NCI-H2107 treated with DMSO at 0.1 percent for 48 hours (cell line): ENCODE measurements around the gene B3GNT9.

Experiments
- DNase-seq: peaks from one replicate; lab custom pipeline; 2025; ENCODE audit not compliant: unreplicated experiment; lab: John Stamatoyannopoulos, UW

B3GNT9 gene

DNA sequence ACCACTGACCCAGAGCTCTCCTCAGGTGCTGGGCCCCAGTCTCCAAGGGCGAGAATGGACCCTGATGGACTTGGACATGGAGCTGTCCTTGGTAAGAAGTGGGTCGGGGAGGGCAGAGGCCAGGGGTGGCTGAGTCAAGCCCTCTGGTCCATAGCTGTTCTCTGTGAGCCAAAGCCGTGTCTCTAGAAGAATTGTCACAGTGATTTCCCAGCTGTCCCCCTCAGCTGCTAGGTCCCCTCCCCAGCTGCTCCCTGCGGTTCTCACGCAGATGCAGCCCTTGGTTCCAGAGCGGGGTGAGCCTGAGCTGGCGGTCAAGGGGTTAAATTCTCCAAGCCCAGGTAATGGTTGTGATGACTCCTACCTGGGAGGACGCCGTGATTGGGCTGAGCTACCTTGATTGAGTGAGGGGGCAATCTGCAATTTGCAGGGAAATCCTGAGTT is 18.2 kb upstream of the B3GNT9 start:
- no peak for DNase-seq

DNA sequence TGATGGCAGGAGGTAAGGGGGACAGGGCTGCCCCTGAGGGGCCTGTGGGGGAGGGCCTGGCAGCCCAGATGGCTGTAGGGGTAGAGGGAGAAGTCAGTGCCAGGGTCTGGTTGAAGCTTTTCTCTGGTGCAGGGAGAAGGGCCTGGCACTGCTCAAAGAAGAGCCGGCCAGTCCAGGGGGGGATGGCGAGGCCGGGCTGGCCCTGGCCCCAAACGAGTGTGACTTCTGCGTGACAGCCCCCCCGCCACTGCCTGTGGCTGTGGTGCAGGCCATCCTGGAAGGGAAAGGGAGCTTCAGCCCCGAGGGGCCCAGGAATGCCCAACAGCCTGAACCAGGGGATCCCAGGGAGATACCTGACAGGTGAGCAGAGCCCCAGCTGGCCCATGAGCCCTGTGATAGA is 16.8 kb upstream of the B3GNT9 start:
- no peak for DNase-seq

GRCh38 chr16:67166598-67167168 is 15.9 kb upstream of the B3GNT9 start:
- no peak for DNase-seq

DNA sequence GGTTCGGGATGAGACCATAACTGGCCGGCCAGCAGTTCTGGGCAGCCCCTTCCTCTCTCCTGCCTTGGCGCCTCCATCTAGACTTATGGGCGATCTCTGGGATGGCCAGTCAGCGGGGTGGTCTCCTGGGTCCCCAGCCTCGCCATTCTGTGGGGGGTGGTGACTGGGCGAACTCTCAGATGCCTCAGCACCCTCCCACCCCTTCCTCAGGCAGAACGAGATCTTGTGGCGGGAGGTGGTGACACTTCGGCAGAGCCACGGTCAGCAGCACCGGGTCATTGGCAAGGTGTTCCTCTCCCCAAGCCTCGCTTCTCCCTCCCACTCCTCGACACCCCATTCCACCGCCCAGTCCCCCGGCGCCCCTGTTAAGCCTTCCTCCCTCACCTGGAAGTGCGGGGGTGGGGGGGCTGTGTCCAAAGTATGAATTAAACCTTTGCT is 15.3 kb upstream of the B3GNT9 start:
- DNase-seq = no peak

- no peak for DNase-seq
Observed at GRCh38 chr16:67165121-67166078, 14.6 kb upstream of the B3GNT9 start.

DNA sequence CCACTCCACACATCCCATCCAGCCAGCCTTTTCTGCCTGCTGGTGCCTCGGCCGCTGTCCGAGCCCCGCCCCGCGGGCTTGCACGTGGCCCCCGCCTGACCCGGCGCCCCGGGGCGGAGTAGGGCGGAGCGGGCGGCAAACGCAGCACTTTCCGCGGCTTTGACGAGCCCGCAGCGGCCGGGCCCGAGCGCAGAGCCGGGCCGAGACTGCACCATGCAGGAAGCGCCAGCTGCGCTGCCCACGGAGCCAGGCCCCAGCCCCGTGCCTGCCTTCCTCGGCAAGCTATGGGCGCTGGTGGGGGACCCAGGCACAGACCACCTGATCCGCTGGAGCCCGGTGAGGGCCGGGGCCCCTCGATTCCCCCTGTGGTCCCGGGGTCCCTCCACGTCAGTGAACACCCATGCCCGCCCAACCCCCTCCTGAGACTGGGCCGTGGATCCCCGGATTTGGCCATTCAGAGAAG is 13.8 kb upstream of the B3GNT9 start, which contains the start of gene HSF4:
TSS of gene HSF4 (plus strand) at position 147 of the 463 bp plus-strand sequence. CDS start at position 214, 67 bp downstream.
- DNase-seq = no peak

DNA sequence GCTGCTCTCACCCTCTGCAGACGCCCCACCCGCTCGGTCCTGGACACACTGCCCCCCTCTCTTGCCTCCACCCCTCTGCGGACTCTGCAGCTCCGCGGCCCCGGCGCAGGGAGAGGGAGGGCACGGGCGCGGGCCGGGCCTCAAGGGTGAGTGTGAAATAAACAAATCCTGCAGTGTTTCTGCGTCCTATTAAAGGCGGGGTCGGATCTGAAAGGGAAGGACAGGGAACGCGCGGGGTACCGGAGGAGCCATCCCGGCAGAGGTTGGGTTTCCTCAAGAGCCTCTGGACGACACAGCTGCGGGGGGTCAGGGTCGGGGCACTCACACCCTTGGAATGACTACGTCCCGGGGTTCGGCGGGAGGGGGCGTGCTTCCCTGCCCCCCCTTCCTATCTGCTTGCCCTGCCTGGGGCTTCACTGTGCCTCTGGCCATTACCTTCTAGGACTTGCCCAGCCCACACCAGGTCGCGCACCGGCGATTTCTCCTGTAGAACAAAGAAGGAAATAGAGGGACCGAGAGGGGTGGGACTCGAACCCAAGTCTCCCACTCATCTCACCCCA is 13.3 kb upstream of the B3GNT9 start:
- DNase-seq = no peak

DNA sequence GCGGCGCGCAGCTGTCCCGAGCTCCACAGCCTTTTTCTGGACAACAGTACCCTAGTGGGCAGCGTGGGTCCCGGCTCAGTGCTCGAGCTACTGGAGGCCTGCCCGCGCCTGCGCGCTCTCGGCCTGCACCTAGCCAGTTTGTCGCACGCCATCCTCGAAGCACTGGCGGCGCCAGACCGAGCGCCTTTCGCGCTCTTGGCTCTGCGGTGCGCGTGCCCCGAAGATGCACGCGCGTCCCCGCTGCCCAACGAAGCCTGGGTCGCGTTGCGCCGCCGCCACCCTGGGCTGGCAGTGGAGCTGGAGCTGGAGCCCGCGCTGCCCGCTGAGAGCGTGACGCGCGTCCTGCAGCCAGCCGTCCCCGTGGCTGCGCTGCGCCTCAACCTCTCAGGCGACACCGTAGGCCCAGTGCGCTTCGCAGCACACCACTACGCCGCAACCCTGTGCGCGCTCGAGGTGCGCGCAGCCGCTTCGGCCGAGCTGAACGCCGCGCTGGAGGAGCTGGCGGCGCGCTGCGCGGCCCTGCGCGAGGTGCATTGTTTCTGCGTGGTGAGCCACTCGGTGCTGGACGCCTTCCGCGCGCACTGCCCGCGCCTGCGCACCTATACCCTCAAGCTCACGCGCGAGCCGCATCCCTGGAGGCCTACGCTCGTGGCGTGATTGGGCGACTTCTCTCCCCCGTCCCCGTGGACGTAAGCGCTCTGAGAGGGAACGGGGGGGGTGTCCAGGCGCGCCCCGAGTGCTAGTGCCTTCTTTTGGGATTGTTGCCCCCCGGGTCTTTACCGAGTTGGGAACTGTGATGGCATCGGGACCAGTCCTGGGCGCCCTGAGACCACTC is 12.6 kb upstream of the B3GNT9 start:
- DNase-seq = peak; percentile 34

DNA sequence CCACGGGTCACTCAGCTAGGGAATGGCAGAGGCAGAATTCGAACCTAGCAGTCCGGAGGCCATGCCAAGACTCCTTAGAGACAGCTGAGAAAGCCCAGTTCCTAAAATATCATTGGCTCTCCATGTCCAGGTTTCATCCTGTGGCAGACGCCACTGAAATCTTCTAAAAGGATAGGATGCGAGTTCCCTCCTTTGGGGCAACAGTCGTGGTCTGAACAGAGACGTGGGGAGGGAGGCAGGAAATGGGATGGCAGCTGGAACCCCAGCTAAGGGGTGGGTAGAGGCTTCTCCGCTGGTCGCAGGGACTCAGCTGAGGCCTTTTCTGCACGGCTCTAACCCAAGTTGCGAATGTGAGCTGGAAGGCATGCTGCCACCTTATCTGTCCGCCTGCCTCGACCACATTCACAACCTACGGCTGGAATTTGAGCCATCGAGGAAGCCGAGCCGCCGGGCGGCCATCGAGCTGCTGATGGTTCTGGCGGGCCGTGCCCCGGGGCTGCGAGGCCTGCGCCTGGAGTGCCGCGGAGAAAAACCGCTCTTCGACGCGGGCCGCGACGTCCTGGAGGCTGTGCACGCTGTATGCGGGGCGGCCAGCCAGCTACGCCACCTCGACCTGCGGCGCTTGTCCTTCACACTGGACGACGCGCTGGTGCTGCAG is 11.8 kb upstream of the B3GNT9 start:
- DNase-seq = no peak

GRCh38 chr16:67161595-67162058 is 10.8 kb upstream of the B3GNT9 start:
- DNase-seq = no peak

GRCh38 chr16:67158637-67159600 is 8.1 kb upstream of the B3GNT9 start:
- DNase-seq = no peak

- DNase-seq = no peak
Observed at GRCh38 chr16:67157892-67158635, 7.3 kb upstream of the B3GNT9 start.

GRCh38 chr16:67157106-67157748 is 6.4 kb upstream of the B3GNT9 start:
- no peak for DNase-seq

DNA sequence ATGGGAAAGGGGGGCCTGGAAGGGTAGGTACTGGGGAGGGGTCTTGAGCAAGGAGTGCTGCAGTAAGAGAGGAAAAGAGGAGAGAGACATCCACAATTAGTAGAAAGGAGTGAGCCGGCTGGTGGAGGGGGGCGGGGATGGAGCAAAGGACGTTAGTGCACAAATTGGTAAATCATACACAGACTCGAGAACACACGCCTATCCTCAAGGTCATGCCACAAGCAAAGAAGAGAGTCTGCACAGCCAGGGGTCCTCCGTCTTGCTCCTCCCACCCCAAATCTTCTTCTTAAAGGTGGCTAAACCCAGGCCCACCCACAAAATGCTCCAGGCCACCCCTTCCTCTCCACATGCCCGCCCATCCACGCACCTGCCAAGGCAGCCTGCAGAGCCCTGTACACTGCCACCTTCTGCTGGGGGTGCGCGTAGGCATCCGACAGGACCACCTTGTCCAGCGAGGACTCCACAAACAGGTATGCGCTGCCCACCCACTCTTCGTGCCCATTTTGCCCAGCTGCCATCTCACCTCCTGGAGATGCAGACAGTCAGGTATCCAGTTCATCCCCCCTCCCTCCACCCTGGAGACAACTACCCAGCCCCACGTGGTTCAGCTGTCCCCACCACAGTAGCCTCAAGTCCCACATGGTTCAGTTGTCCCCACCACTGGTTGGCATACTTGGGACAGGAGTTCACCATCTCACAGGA is 5.5 kb upstream of the B3GNT9 start:
- no peak for DNase-seq

DNA sequence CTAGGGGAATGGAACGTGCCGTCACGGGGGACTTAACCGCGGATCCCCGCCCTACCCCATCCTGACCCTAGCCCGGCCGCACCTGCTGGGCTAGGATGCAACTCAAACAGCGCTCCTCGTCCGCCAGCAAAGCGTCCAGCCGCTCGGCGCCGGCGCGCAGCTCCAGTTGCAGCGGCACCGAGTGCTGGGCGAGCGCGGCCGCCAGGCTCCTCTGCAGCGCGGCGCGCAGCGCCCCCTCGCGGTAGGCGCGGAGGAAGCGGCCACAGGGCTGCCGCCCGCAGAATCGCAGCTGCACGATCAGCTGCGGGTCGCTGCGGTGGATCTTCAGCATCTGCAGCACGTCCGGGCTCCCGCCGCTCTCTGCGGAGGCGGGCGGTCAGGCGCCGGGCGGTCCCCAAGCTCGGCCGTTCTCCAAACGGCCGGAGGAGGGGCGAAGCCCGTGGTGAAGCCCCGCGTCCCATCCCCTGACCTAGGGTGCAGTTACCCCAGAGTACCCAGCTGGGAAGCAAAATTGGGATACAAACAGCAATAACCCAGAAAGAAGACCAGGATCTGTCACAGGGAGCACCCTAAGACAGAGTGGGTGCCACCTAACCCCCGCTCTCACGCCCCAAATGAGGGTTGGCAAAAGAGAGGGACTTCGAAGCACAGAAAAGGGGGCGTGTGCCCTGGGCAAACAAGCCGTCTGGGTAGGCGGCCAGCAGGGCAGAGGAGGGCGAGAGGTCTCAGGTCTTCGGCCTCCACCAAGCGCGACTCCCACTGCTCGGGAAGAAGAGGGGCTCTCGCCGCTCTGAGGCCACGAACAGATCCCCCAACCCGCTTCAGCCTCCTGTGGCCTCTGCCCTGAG is 4.7 kb upstream of the B3GNT9 start:
- no peak for DNase-seq

DNA sequence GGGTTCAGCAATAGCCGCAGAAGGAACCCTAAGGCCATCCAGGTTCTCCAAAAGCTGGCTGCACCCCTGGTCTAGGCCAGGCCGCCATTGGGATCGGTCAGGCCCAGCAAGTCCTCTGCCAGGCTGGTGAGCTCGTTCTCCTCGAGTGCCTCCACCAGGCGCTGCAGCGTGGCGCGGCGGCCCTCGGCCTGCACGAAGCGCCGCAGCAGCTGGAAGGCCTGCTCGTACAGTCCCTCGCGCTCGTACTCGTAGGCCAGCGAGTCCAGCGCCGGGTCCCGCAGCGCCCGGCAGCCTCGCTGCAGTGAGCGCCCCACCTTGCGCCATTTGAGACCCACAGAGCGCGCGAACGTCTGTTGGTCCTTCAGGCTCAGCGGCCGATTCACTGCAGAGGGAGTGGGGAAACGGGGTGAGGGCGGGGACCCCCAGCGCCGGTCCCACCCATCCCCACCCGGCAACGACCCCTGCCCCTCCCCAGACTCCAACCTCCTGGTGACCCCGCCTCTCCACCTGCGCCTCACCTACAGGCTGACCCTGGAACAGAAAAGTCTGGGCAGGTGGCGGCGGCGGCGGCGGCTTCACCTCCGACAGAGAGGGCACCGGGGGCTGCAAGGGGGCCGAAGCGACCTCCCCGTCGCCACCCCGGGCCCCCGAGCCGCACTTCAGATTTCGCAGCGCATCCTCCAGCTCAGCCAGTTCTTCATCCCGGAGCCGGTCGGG is 3.9 kb upstream of the B3GNT9 start:
- DNase-seq = no peak
